DND-41 (cell line): ENCODE data around the gene TSPOAP1.

ENCODE experiments used
- ATAC-seq: fragments of 200-7000 bp; cut with Tn5 transposase; 3 replicates; pipeline ENCODE4 v1.9.1; 2021; ENCODE audit warnings: low read depth; ENCODE audit not compliant: insufficient read depth
- DNase-seq: peaks from one replicate; pipeline ENCODE4 v3.0.0-alpha.2; 2020
- H2AFZ ChIP-seq: 2 replicates; pipeline ENCODE4 v1.6.0; 2012; ENCODE audit warnings: low read depth, low read length
- H3K27ac ChIP-seq: 2 replicates; pipeline ENCODE4 v1.5.1; 2012; ENCODE audit warnings: low read length, inconsistent platforms
- H3K27me3 ChIP-seq: fragments of 200-600 bp; sonication (generic); 2 replicates; pipeline ENCODE4 v1.6.0; 2012; ENCODE audit warnings: low read length, mild to moderate bottlenecking, inconsistent platforms; ENCODE audit not compliant: insufficient read depth, poor library complexity
- H3K36me3 ChIP-seq: 2 replicates; pipeline ENCODE4 v1.5.1; 2012; ENCODE audit warnings: low read length, inconsistent platforms; ENCODE audit not compliant: insufficient read depth
- H3K4me1 ChIP-seq: 2 replicates; pipeline ENCODE4 v1.5.1; 2012; ENCODE audit warnings: mild to moderate bottlenecking, low read length; ENCODE audit not compliant: insufficient read depth
- H3K4me2 ChIP-seq: 2 replicates; pipeline ENCODE4 v1.6.0; 2012; ENCODE audit warnings: mild to moderate bottlenecking, moderate library complexity, low read length, inconsistent platforms; ENCODE audit not compliant: insufficient read depth
- H3K4me3 ChIP-seq, 2 experiments: fragments of 200-600 bp in 1 of 2; shearing (Covaris generic) in 1 of 2; 2 replicates each; pipeline ENCODE4 v1.5.1; 2012 to 2016; ENCODE audit warnings: inconsistent platforms in 2 of 2, low read length in 2 of 2, mild to moderate bottlenecking in 2 of 2, low read depth in 1 of 2, moderate library complexity in 1 of 2
- H3K79me2 ChIP-seq: 2 replicates; pipeline ENCODE4 v1.6.0; 2012; ENCODE audit warnings: low read length, inconsistent platforms; ENCODE audit not compliant: insufficient read depth
- H3K9ac ChIP-seq: 2 replicates; pipeline ENCODE4 v1.6.0; 2012; ENCODE audit warnings: low read depth, mild to moderate bottlenecking, inconsistent platforms, low read length, moderate library complexity
- H3K9me3 ChIP-seq: 2 replicates; pipeline ENCODE4 v1.5.1; 2012; ENCODE audit warnings: low read length, moderate library complexity, mild to moderate bottlenecking, inconsistent platforms; ENCODE audit not compliant: insufficient read depth, severe bottlenecking
- H4K20me1 ChIP-seq: 2 replicates; pipeline ENCODE4 v1.6.0; 2012; ENCODE audit warnings: low read length; ENCODE audit not compliant: insufficient read depth
- EZH2 ChIP-seq: IDR thresholded peaks from 3 replicates; pipeline ENCODE4 v1.6.1; 2012; ENCODE audit warnings: borderline replicate concordance, low read depth, mild to moderate bottlenecking, moderate library complexity, low read length, inconsistent platforms; ENCODE audit not compliant: severe bottlenecking
- TF ChIP-seq, protein P1 (sequence below): IDR thresholded peaks from 2 replicates; pipeline ENCODE4 v1.5.1; 2012; ENCODE audit warnings: borderline replicate concordance, low read length, moderate library complexity, mild to moderate bottlenecking; ENCODE audit not compliant: poor library complexity, severe bottlenecking; ENCODE audit errors: extremely low read depth

The TSPOAP1 gene

GRCh38 chr17:58320163-58320558 lies 8.4 kb downstream of the TSPOAP1 start:
- Histone ChIP-seq H3K4me3 (no peak overlapping the region), H3K4me1 (no peaks in the 10 kb centered on the region), H3K36me3 (peaks cover 13% of the 10 kb centered on the region), H2AFZ (no peak overlapping the region), H3K4me2 (no peak overlapping the region), H3K27ac (no peak overlapping the region), H3K79me2 (no peaks in the 10 kb centered on the region), H3K9ac (no peak overlapping the region), H4K20me1 (peaks cover 5% of the 10 kb centered on the region), H3K9me3 (no peaks in the 10 kb centered on the region), H3K27me3 (no peaks in the 10 kb centered on the region)
- ATAC-seq, result no peak
- no peak for TF ChIP-seq EZH2
- TF ChIP-seq, protein P1, sequence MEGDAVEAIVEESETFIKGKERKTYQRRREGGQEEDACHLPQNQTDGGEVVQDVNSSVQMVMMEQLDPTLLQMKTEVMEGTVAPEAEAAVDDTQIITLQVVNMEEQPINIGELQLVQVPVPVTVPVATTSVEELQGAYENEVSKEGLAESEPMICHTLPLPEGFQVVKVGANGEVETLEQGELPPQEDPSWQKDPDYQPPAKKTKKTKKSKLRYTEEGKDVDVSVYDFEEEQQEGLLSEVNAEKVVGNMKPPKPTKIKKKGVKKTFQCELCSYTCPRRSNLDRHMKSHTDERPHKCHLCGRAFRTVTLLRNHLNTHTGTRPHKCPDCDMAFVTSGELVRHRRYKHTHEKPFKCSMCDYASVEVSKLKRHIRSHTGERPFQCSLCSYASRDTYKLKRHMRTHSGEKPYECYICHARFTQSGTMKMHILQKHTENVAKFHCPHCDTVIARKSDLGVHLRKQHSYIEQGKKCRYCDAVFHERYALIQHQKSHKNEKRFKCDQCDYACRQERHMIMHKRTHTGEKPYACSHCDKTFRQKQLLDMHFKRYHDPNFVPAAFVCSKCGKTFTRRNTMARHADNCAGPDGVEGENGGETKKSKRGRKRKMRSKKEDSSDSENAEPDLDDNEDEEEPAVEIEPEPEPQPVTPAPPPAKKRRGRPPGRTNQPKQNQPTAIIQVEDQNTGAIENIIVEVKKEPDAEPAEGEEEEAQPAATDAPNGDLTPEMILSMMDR, result no peak
- no peak for DNase-seq

- H2AFZ ChIP-seq, result no peak overlapping the region
- peaks cover 13% of the 10 kb centered on the region for H3K36me3 ChIP-seq
- H3K9ac ChIP-seq, result no peak overlapping the region
- no peak for TF ChIP-seq EZH2
- TF ChIP-seq, protein P1, result no peak
- H3K79me2 ChIP-seq, result no peaks in the 10 kb centered on the region
- H3K4me1 ChIP-seq, result no peaks in the 10 kb centered on the region
- no peaks in the 10 kb centered on the region; the same call in 1 of the 2 replicates for H4K20me1 ChIP-seq
- no peaks in the 10 kb centered on the region for H3K9me3 ChIP-seq
- ATAC-seq (no peak), DNase-seq (no peak)
- no peak overlapping the region for H3K4me2 ChIP-seq
- H3K27me3 ChIP-seq, result no peaks in the 10 kb centered on the region
- no peak overlapping the region for H3K4me3 ChIP-seq
- no peak overlapping the region for H3K27ac ChIP-seq
Measured at GRCh38 chr17:58319173-58320162, 9.1 kb downstream of the TSPOAP1 start.

- TF ChIP-seq, protein P1, result no peak
- TF ChIP-seq EZH2, result no peak
- Histone ChIP-seq H3K4me1 (no peaks in the 10 kb centered on the region), H3K9me3 (no peaks in the 10 kb centered on the region), H2AFZ (no peak overlapping the region), H3K9ac (no peak overlapping the region), H3K27me3 (no peaks in the 10 kb centered on the region), H3K79me2 (no peaks in the 10 kb centered on the region), H4K20me1 (no peaks in the 10 kb centered on the region; the same call in 1 of the 2 replicates), H3K36me3 (peaks cover 13% of the 10 kb centered on the region), H3K27ac (no peak overlapping the region), H3K4me3 (no peak overlapping the region), H3K4me2 (no peak overlapping the region)
- DNase-seq (no peak), ATAC-seq (no peak)
Measured at GRCh38 chr17:58318627-58319172, 9.9 kb downstream of the TSPOAP1 start.
